Sciatic nerve (tissue), 2 donors: Measurements from ENCODE around the gene GALNT16. TPM values are rescaled to one million over a fixed set of nuclear protein-coding genes. Genes with fewer than 3 reads are reported as not detected.
"Not testable (repeated sequence)": the region's sequence is repeated elsewhere in the genome, so short reads cannot be mapped to it uniquely, and the experiment has no call there.

Experiments
- ATAC-seq: fragments of 200-7000 bp; cut with Tn5 transposase; one replicate; pipeline ENCODE4 v1.9.1; 2020; ENCODE audit warnings: mild to moderate bottlenecking, moderate library complexity
- DNase-seq: peaks from one replicate; pipeline ENCODE4 v3.0.0-alpha.2; 2020; ENCODE audit warnings: low spot score
- intact Hi-C: fragments of 100-400 bp; cut with DNase I; formaldehyde crosslinking; loops from one replicate; pipeline ENCODE4 v1.14.2; 2022
- total RNA-seq: library from RNA; stranded (reverse); fragmentation: NEBNext Ultra II Directional; extraction: Animal tissue kit (Norgen Biotek cat#: 25700); gene quantifications from one replicate; pipeline ENCODE4 v1.2.1, GENCODE V29; 2021
- donor health status: DM: no; HTN: no; CAD: no.
- donor health status: DM: no; HTN: no; CAD: no.

The GALNT16 gene
- total RNA-seq, 1 donor from 2014 or later: 8.1 TPM

GRCh38 chr14:69375182-69375581 lies 115.2 kb downstream of the GALNT16 start:
- DNase-seq (no peak), ATAC-seq (no peak)
- intact Hi-C loops: no loop called here

- no peak for ATAC-seq
Observed at GRCh38 chr14:69375722-69376121, 115.8 kb downstream of the GALNT16 start.

GRCh38 chr14:69376439-69376838 lies 116.5 kb downstream of the GALNT16 start:
- intact Hi-C loops: no loop called here
- DNase-seq (no peak), ATAC-seq (no peak)

More at GRCh38 chr14:69375722-69376121, 115.8 kb downstream of the GALNT16 start:
- intact Hi-C loops: no loop called here
- no peak for DNase-seq

- DNase-seq (no peak), ATAC-seq (no peak)
- intact Hi-C loops: no loop called here
Observed at GRCh38 chr14:69378274-69378673, 118.3 kb downstream of the GALNT16 start.

GRCh38 chr14:69387311-69387710 lies 127.4 kb downstream of the GALNT16 start:
- DNase-seq: no peak
- intact Hi-C loops: no loop called here
- no peak for ATAC-seq

GRCh38 chr14:69391400-69391799 lies 131.4 kb downstream of the GALNT16 start:
- DNase-seq, intact Hi-C loops, ATAC-seq: not testable (repeated sequence)

- no peak for DNase-seq
- intact Hi-C loops: no loop called here
Observed at GRCh38 chr14:69392481-69392880, 132.5 kb downstream of the GALNT16 start.

GRCh38 chr14:69395929-69396328 lies 136.0 kb downstream of the GALNT16 start:
- no peak for DNase-seq
- intact Hi-C loops: no loop called here
- no peak for ATAC-seq

More at GRCh38 chr14:69392481-69392880, 132.5 kb downstream of the GALNT16 start:
- ATAC-seq: no peak

- peak; percentile 99 for ATAC-seq
- intact Hi-C loops: no loop called here
- DNase-seq: peak; percentile 98
Observed at GRCh38 chr14:69398053-69398817, 138.3 kb downstream of the GALNT16 start, which contains the start of the genes ERH and SLC39A9. ERH (minus strand) TSS chr14:69398299; CDS start chr14:69398233, 66 bp downstream. SLC39A9 (plus strand) TSS chr14:69398692; CDS start chr14:69399370, 678 bp downstream.

- intact Hi-C loops: no loop called here
- ATAC-seq: no peak
- no peak for DNase-seq
Observed at GRCh38 chr14:69398818-69399210, 138.9 kb downstream of the GALNT16 start.

- ATAC-seq (no peak), DNase-seq (no peak)
- intact Hi-C loops: no loop called here
Observed at GRCh38 chr14:69399750-69400149, 139.8 kb downstream of the GALNT16 start.

GRCh38 chr14:69400154-69400553 lies 140.2 kb downstream of the GALNT16 start:
- intact Hi-C loops: no loop called here

GRCh38 chr14:69401841-69402240 lies 141.9 kb downstream of the GALNT16 start:
- intact Hi-C loops: no loop called here
- DNase-seq (no peak), ATAC-seq (no peak)

More at GRCh38 chr14:69400154-69400553, 140.2 kb downstream of the GALNT16 start:
- ATAC-seq (no peak), DNase-seq (no peak)

- intact Hi-C loops: no loop called here
- DNase-seq (no peak), ATAC-seq (no peak)
Observed at GRCh38 chr14:69404478-69404877, 144.5 kb downstream of the GALNT16 start.

GRCh38 chr14:69404883-69405282 lies 144.9 kb downstream of the GALNT16 start:
- intact Hi-C loops: no loop called here
- DNase-seq (no peak), ATAC-seq (no peak)

- ATAC-seq (no peak), DNase-seq (no peak)
- intact Hi-C loops: no loop called here
Observed at GRCh38 chr14:69405762-69406161, 145.8 kb downstream of the GALNT16 start.

Other genes with a start within 250 kb of the GALNT16 start
- gene DCAF5, start 107.0 kb upstream of the GALNT16 start, total RNA-seq: 42.8 TPM
- 30.0 TPM for gene EXD2, start 68.7 kb upstream of the GALNT16 start, total RNA-seq
- gene ERH, start 138.1 kb downstream of the GALNT16 start, total RNA-seq: 113 TPM
- gene SLC39A9, start 138.5 kb downstream of the GALNT16 start, total RNA-seq: 45.7 TPM
- not detected for gene PLEKHD1, start 224.6 kb downstream of the GALNT16 start, total RNA-seq